GM18909 (cell line): ENCODE results near the gene COPE.

ENCODE experiments used
- ATAC-seq: cut with Tn5 transposase; IDR thresholded peaks from one replicate; pipeline ENCODE4 v1.9.1; 2021; ENCODE audit warnings: mild to moderate bottlenecking; ENCODE audit not compliant: unreplicated experiment, poor library complexity

COPE gene

GRCh38 chr19:18856385-18857126 lies 62.6 kb downstream of the COPE start:
- no peak for ATAC-seq

- no peak for ATAC-seq
Measured at GRCh38 chr19:18855647-18856384, 63.4 kb downstream of the COPE start.

DNA sequence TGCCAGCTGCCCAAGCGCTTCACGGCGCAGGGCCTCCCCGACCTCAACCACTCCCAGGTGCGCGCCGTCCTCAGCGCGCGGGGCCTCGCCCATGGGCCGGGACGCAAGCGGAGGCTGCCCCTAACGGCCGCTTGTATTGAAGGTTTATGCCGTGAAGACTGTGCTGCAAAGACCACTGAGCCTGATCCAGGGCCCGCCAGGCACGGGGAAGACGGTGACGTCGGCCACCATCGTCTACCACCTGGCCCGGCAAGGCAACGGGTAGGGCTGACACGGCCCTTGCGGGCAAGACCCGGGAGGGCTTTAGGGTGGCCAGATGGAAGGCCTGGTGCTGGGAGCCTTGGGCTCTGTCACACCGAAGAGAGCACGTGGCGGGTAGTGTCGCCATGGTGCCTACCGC lies 64.2 kb downstream of the COPE start:
- no peak for ATAC-seq

DNA sequence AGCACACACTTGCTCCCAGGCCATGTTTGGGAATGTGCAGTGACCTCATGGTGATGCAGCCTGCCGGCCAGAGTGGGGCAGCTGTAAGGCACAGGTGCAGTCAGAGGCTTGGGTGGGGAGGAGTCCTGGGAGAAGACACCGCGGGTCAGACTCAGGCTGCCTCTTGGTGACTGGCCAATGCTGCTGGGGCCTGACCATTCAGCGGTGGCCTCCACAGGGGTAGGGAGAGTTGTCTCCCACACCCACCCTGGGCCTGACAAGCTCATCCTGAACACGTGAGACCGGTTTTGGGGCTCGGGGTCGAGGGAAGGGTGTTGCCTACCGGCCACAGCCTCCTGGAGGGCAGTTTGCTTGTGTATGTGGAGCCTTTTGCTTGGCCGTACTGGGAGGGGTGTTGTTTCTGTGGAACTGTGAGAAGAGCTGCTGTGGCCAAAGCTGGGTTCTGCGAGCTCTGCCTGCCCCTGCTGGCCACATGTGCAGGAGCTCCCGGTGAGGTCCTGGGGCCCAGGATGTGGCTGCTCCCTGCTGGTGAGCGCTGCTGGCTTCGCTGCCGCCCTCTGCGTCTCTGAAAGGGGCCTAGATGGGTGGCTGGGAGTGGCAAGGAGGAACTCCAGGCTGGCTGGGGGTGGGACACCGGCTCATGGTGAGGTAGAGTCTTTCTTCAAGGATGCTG lies 65.3 kb downstream of the COPE start:
- ATAC-seq = no peak

GRCh38 chr19:18852648-18853047 lies 66.5 kb downstream of the COPE start:
- no peak for ATAC-seq

DNA sequence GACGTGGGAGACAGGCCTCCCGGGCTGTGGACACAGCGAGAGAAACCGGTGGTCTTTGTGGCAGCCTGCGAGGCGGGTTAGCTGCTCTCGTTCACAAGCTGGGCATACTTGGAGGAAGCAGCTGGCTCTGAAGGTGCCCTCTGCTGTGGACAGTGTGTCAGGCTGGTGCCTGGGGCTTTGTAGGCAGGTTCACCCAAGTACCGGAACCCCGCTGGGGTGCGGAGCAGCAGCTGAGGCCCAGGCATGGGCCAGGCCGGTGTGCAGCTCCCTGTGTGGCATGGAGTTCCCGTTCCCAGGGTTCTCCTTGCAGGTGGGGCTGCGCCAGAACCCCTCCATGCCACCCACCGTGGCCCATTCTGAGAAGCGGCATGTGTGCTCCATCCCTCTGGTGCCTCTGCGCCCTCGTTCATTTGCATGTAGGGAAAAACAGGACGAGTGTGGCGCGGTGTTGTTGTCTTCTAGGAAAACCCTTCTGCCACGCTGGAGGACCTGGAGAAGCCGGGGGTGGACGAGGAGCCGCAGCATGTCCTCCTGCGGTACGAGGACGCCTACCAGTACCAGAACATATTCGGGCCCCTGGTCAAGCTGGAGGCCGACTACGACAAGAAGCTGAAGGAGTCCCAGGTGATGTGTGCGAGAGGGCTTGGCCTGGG lies 67.4 kb downstream of the COPE start:
- ATAC-seq = no peak

DNA sequence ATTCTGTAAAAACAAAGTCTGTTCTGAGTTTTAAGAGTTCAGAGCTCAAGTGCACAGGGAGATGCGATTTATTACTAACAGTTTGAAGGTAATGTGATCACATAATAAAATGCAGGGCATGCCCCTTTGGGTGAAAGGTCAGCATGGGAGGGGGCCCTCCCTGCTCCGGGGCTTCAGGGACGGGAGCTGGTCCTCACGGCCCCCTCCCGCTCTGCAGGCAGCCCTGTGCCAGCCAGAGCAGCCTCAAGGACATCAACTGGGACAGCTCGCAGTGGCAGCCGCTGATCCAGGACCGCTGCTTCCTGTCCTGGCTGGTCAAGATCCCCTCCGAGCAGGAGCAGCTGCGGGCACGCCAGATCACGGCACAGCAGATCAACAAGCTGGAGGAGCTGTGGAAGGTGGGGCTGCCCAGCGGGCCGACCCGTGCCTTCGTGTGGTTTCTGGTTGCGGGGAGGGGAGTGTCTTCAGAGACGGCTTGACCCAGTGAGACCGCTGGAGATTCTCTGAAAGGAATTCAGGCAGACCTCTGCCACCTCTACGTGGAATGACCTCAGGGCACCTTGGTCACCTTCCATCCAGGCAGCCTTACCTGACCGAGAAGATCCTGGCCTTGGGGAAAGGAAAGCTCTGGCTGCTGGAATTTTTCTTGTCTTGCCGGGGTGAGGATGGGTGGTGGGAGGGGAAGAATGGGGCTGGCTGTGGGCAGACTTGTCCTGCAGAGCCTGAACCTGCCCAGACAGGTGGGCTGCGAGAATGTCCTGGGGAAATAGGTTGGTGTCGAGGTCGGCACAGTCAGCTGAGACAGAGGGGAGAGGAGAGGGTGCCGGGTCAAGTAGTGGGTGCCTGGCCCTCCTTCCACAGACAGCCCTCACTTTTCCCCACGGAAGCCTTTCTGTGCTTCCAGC lies 68.5 kb downstream of the COPE start:
- ATAC-seq = no peak

- no peak for ATAC-seq
Measured at GRCh38 chr19:18849838-18850400, 69.3 kb downstream of the COPE start.
